Activated CD8-positive, alpha-beta T cell treated with anti-CD3 and anti-CD28 coated beads, Interleukin-2, amount 10 ng/mL, durations not matched to agents 7 days and 5 days (primary cell): ENCODE data around the gene ADCY2. TPM values are rescaled to one million over a fixed set of nuclear protein-coding genes. Genes with fewer than 3 reads are reported as not detected.

Source experiments
- ATAC-seq: fragments of 150-1000 bp; cut with Tn5 transposase; one replicate; pipeline ENCODE4 v1.10.0; 2021; ENCODE audit warnings: moderate library complexity
- CTCF ChIA-PET: fragments of 350-600 bp; sonication (Branson Sonifier 250); formaldehyde crosslinking; loops from one replicate; lab custom pipeline; 2021; ENCODE audit warnings: antibody characterized with exemption; lab: Charles Lee
- POLR2A ChIA-PET: fragments of 350-600 bp; sonication (Branson Sonifier 250); formaldehyde crosslinking; loops from one replicate; lab custom pipeline; 2021; ENCODE audit warnings: antibody characterized with exemption; lab: Charles Lee
- DNase-seq: peaks from one replicate; pipeline ENCODE4 v3.0.0-alpha.2; 2020
- H3K27ac Mint-ChIP-seq: one replicate; pipeline ENCODE4 v1.8.0; 2021; ENCODE audit warnings: mild to moderate bottlenecking, mixed read lengths
- H3K27me3 Mint-ChIP-seq: one replicate; pipeline ENCODE4 v1.8.0; 2021; ENCODE audit warnings: low read depth, mixed read lengths
- H3K36me3 Mint-ChIP-seq: one replicate; pipeline ENCODE4 v1.8.0; 2021; ENCODE audit warnings: low read depth, mixed read lengths
- H3K4me1 Mint-ChIP-seq: one replicate; pipeline ENCODE4 v1.8.0; 2021; ENCODE audit warnings: low read depth, mixed read lengths
- H3K4me3 Mint-ChIP-seq: one replicate; pipeline ENCODE4 v1.8.0; 2021; ENCODE audit warnings: mild to moderate bottlenecking, mixed read lengths
- H3K9me3 Mint-ChIP-seq: one replicate; pipeline ENCODE4 v1.8.0; 2022; ENCODE audit warnings: mixed read lengths; ENCODE audit not compliant: insufficient read depth
- total RNA-seq, 2 experiments: library from RNA; stranded (reverse); gene quantifications; one replicate each; pipeline ENCODE4 v1.2.3, GENCODE V29; 2021

ADCY2 gene
- total RNA-seq, 2 experiments from 2014 or later, result not detected

DNA sequence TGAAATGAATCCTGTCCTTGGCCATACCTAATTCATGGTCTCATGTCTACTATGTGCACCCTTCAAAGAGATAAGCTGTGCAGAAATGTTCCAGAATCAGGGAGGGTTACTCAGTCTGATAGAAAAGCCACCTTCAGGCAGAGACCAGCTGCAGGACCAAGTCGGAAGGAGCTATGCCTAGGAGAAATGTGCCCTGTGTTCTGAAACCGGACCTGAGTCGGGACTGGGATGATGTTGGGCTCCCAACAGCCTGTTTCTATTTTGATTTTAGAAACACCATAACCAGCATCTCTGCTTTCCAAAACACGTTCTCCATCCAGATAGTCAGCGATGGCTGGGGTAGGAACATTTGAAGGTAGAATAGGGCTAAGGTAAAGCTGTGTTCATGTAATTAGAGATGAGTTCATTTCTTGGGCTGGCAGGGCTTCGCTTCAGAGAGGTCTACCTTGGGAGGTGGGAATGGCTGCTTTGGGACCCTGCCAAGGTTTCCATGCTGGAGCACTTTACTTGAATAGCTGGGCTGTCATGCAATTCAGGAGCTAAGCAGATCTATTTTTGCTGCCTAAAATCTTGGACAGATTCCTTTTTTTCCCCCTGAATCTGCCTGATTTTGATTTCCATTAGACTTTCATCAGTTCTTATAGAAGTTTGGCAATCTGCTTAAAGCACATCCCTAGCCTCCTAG lies 2.8 kb downstream of the ADCY2 start:
- Mint-ChIP-seq H3K4me3 (no peak overlapping the region), H3K9me3 (no peaks in the 10 kb centered on the region), H3K27me3 (peaks cover 24% of the 10 kb centered on the region), H3K36me3 (peaks cover 3% of the 10 kb centered on the region), H3K27ac (no peak overlapping the region), H3K4me1 (peaks cover 4% of the 10 kb centered on the region)
- ChIA-PET CTCF (no interaction called here), POLR2A (no interaction called here)
- ATAC-seq (no peak), DNase-seq (no peak)

DNA sequence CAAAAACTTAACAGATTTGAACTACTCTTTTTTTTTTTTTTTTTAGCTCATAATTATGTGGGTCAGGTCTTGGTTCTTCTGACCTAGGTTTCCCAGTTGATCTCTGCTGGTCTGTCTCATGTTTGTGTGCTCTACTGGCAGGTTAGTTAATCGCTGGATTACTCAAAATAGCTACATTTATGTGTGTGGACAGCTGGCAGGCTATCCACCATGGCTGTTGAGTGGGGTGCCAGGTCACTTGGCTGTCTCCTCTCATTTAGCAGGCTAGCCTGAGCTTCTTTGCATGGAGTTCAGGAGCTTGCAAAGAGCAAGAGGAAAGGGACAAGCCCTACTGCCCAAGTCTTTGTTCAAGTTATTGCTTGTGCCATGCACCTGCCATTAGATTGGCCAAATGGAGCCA lies 9.3 kb downstream of the ADCY2 start:
- CTCF ChIA-PET, result no interaction called here
- DNase-seq (no peak), ATAC-seq (no peak)
- Mint-ChIP-seq H3K4me3 (no peak overlapping the region), H3K36me3 (no peaks in the 10 kb centered on the region), H3K27me3 (no peaks in the 10 kb centered on the region), H3K4me1 (no peaks in the 10 kb centered on the region), H3K9me3 (no peaks in the 10 kb centered on the region), H3K27ac (no peak overlapping the region)
- POLR2A ChIA-PET, result no interaction called here

- CTCF ChIA-PET, result no interaction called here
- Mint-ChIP-seq H3K4me3 (no peak overlapping the region), H3K4me1 (no peaks in the 10 kb centered on the region), H3K36me3 (no peaks in the 10 kb centered on the region), H3K9me3 (no peaks in the 10 kb centered on the region), H3K27me3 (no peaks in the 10 kb centered on the region), H3K27ac (no peak overlapping the region)
- DNase-seq (no peak), ATAC-seq (no peak)
- POLR2A ChIA-PET, result no interaction called here
Measured at GRCh38 chr5:7410936-7411511, 15.1 kb downstream of the ADCY2 start.

DNA sequence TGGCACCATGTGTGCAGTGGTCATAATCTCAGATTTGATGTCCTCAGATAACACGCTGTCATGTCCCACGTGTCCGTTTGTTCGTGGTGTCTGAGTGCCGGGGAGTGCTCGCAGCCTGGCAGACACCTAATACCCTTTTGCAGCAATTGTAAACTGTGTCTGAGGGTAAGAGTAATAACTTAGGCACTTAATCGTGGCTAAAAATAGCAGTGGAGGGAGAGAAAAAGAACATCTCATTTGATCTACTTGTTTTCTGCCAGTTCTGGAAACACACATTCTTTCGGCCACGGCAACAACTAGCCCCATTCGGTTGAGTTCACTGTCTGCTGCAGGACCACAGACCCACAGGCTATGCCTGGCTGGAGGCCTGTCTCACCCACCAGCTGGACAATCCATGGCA lies 16.5 kb downstream of the ADCY2 start:
- Mint-ChIP-seq H3K36me3 (no peaks in the 10 kb centered on the region), H3K4me3 (no peak overlapping the region), H3K27ac (no peak overlapping the region), H3K9me3 (no peaks in the 10 kb centered on the region), H3K27me3 (no peaks in the 10 kb centered on the region), H3K4me1 (no peaks in the 10 kb centered on the region)
- CTCF ChIA-PET, result no interaction called here
- no peak for ATAC-seq
- POLR2A ChIA-PET, result no interaction called here
- DNase-seq, result no peak

- ATAC-seq, result no peak
Measured at GRCh38 chr5:7415123-7415522, 19.2 kb downstream of the ADCY2 start.

GRCh38 chr5:7415587-7416535 lies 19.9 kb downstream of the ADCY2 start:
- CTCF ChIA-PET, result no interaction called here
- H3K4me1 Mint-ChIP-seq, result no peaks in the 10 kb centered on the region
- POLR2A ChIA-PET, result no interaction called here
- H3K36me3 Mint-ChIP-seq, result no peaks in the 10 kb centered on the region
- H3K27ac Mint-ChIP-seq, result no peak overlapping the region
- H3K9me3 Mint-ChIP-seq, result no peaks in the 10 kb centered on the region
- no peak overlapping the region for H3K4me3 Mint-ChIP-seq
- no peak for ATAC-seq
- DNase-seq, result no peak
- H3K27me3 Mint-ChIP-seq, result no peaks in the 10 kb centered on the region

More at GRCh38 chr5:7415123-7415522, 19.2 kb downstream of the ADCY2 start:
- Mint-ChIP-seq H3K27ac (no peak overlapping the region), H3K4me1 (no peaks in the 10 kb centered on the region), H3K36me3 (no peaks in the 10 kb centered on the region), H3K27me3 (no peaks in the 10 kb centered on the region), H3K4me3 (no peak overlapping the region), H3K9me3 (no peaks in the 10 kb centered on the region)
- no peak for DNase-seq
- CTCF ChIA-PET, result no interaction called here
- POLR2A ChIA-PET, result no interaction called here

- no peak overlapping the region for H3K27ac Mint-ChIP-seq
- no peaks in the 10 kb centered on the region for H3K9me3 Mint-ChIP-seq
- ATAC-seq (no peak), DNase-seq (no peak)
- CTCF ChIA-PET, result no interaction called here
- POLR2A ChIA-PET, result no interaction called here
- H3K4me1 Mint-ChIP-seq, result no peaks in the 10 kb centered on the region
- H3K27me3 Mint-ChIP-seq, result peaks cover 2% of the 10 kb centered on the region
- H3K4me3 Mint-ChIP-seq, result no peak overlapping the region
- no peaks in the 10 kb centered on the region for H3K36me3 Mint-ChIP-seq
Measured at GRCh38 chr5:7418276-7418675, 22.3 kb downstream of the ADCY2 start.

GRCh38 chr5:7419367-7419766 lies 23.4 kb downstream of the ADCY2 start:
- no peak for ATAC-seq
- no peaks in the 10 kb centered on the region for H3K9me3 Mint-ChIP-seq

GRCh38 chr5:7419846-7420245 lies 23.9 kb downstream of the ADCY2 start:
- Mint-ChIP-seq H3K4me1 (no peaks in the 10 kb centered on the region), H3K9me3 (no peaks in the 10 kb centered on the region), H3K36me3 (no peaks in the 10 kb centered on the region), H3K4me3 (no peak overlapping the region), H3K27ac (no peak overlapping the region), H3K27me3 (peaks cover 2% of the 10 kb centered on the region)
- DNase-seq, result no peak
- no peak for ATAC-seq
- ChIA-PET POLR2A (no interaction called here), CTCF (no interaction called here)

More at GRCh38 chr5:7419367-7419766, 23.4 kb downstream of the ADCY2 start:
- Mint-ChIP-seq H3K27me3 (peaks cover 2% of the 10 kb centered on the region), H3K4me1 (no peaks in the 10 kb centered on the region), H3K36me3 (no peaks in the 10 kb centered on the region), H3K4me3 (no peak overlapping the region), H3K27ac (no peak overlapping the region)
- DNase-seq, result no peak
- ChIA-PET POLR2A (no interaction called here), CTCF (no interaction called here)

DNA sequence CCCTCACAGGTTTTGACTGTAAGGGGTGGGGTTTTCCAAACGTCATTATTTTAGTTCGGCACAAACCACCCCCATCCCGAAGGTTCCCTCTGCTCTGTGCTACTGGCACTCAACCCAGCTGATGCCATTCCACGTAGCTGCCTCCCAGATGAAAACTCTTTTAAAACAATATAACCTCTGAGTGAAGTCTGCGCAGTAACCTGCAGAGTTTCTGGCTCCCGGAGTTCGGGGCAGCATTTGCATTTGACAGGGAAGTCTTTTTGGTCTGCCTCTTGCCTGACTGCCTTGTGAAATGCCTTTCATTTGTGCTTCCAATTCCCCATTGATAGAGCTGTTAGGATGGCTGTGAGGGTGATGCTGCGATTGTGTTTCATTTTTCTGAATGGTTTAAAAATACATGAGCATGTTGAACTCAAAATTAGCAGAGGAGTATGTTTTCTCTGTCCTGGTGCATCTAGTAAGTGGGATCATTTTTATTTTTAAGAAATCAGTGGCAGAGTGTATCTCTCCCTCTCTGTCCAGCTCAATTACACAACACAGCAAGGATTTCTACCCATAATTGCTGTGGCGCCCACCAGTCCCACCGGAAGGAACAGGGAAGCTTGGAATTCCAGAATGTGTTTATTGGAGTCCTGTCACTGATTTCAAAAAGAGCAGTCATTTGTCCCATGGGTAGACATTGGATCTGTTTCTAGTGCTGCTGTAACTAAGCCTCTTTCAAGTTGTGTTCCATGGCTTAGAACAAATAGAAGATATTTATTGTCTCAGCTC lies 24.8 kb downstream of the ADCY2 start:
- H3K27ac Mint-ChIP-seq, result no peak overlapping the region
- H3K4me3 Mint-ChIP-seq, result no peak overlapping the region
- H3K36me3 Mint-ChIP-seq, result no peaks in the 10 kb centered on the region
- peaks cover 2% of the 10 kb centered on the region for H3K27me3 Mint-ChIP-seq
- DNase-seq (no peak), ATAC-seq (no peak)
- H3K4me1 Mint-ChIP-seq, result no peaks in the 10 kb centered on the region
- ChIA-PET POLR2A (no interaction called here), CTCF (no interaction called here)
- H3K9me3 Mint-ChIP-seq, result no peaks in the 10 kb centered on the region

GRCh38 chr5:7422316-7423106 lies 26.6 kb downstream of the ADCY2 start:
- no peaks in the 10 kb centered on the region for H3K4me1 Mint-ChIP-seq
- DNase-seq (no peak), ATAC-seq (no peak)
- ChIA-PET POLR2A (no interaction called here), CTCF (no interaction called here)
- no peak overlapping the region for H3K4me3 Mint-ChIP-seq
- H3K27me3 Mint-ChIP-seq, result peaks cover 2% of the 10 kb centered on the region
- H3K36me3 Mint-ChIP-seq, result no peaks in the 10 kb centered on the region
- no peak overlapping the region for H3K27ac Mint-ChIP-seq
- H3K9me3 Mint-ChIP-seq, result no peaks in the 10 kb centered on the region
